ENCODE measurements around the gene USP46.

Gene USP46

DNA sequence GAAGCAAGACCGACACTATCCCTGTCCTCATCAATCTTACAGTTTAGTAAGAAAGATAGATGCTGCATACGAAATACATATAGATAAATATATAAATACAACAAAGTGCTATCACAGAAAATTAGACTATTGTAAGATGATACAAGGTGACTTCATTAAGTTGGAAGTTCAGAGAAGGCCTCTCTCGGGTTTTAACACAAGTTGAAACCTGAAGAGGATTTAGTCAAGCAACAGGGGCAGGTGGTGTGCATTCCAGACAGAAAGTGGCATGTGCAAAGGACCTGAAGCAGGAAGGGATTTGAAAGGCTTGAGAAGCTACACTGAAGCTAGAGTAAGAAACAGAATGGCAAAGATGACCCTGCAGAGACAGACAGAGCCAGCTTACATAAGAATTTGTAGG is 36.5 kb downstream of the USP46 start:
- TF ChIP-seq, protein P1, sequence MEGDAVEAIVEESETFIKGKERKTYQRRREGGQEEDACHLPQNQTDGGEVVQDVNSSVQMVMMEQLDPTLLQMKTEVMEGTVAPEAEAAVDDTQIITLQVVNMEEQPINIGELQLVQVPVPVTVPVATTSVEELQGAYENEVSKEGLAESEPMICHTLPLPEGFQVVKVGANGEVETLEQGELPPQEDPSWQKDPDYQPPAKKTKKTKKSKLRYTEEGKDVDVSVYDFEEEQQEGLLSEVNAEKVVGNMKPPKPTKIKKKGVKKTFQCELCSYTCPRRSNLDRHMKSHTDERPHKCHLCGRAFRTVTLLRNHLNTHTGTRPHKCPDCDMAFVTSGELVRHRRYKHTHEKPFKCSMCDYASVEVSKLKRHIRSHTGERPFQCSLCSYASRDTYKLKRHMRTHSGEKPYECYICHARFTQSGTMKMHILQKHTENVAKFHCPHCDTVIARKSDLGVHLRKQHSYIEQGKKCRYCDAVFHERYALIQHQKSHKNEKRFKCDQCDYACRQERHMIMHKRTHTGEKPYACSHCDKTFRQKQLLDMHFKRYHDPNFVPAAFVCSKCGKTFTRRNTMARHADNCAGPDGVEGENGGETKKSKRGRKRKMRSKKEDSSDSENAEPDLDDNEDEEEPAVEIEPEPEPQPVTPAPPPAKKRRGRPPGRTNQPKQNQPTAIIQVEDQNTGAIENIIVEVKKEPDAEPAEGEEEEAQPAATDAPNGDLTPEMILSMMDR (conservative IDR thresholded peaks at IDR 0.05): no peak
- no peak for TF ChIP-seq ZFX (IDR thresholded peaks at IDR 0.05)
- no peak overlapping the region for H3K27ac ChIP-seq

DNA sequence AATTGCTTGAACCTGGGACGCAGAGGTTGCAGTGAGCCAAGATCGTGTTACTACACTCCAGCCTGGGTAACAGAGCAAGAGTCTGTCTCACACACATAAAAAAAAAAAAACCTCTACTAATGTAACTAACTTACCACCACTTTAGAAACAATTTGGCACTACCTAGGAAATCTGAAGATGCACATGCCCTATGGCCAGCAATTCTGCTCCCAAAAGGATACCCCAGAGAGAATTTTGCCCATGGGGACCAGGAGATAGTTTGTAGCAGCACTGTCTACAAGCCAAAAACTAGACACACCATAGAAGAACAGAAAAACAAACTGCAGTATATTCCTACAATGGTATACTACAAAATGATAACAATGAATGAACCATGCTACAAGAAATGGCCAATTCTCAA is 37.5 kb downstream of the USP46 start:
- TF ChIP-seq ZFX (IDR thresholded peaks at IDR 0.05): no peak
- TF ChIP-seq, protein P1 (conservative IDR thresholded peaks at IDR 0.05): no peak
- H3K27ac ChIP-seq: no peak overlapping the region

DNA sequence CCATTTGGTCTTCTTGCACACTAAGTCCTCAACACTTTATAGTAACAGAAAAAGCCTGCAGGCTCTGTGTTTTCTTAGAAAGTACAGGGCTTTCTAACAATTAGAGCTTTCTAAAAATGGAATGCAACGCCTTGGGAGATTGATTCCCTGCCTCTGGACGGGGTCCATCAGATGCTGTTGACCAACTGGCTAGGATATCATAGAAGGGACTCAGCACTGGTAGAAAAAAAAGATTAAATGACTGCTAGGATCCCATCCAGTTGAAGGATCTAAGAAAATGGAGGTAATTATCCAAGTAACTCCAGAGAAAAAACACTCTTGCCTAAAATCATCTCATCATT is 39.5 kb downstream of the USP46 start:
- H3K27ac ChIP-seq: no peak overlapping the region
- TF ChIP-seq ZFX (IDR thresholded peaks at IDR 0.05): no peak
- TF ChIP-seq, protein P1 (conservative IDR thresholded peaks at IDR 0.05): no peak

DNA sequence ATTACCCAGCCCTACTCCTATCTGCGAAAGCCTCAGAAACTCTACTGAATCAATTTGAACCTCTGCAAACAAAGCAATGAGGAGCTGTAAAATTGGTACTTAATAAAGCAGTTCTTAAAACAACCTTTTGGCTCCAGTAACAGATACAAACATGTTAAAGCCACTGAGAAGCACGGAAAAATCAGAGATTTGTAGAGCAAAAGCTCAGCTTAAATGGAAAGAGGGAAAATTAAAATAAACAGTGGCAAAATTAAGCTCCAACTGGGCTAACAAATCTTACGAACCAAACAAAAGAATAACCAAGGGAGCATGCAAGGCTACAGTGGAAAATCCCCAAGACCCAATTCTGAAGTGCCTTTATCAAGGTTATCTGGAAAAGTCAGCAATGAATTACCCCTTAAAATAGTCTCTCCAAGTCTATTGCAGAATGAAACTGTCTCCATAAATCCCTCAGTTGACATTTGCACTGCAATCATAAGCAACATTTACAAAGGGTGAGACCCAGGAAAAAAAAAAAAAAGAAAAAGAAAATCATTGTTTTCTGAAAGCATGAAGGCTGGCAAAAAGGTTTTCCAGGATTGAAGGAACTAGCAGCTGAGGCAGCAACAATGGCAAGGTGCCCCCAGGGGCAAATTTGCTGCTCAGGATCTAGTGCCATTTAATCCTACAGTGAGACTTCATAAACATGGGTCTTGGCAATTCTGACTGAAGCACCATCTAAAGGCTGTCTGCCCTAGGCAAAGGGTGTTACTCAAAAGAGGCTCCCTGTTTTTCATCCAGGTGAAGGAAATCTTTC is 40.1 kb downstream of the USP46 start:
- no peak overlapping the region for H3K27ac ChIP-seq
- TF ChIP-seq, protein P1 (conservative IDR thresholded peaks at IDR 0.05): no peak
- no peak for TF ChIP-seq ZFX (IDR thresholded peaks at IDR 0.05)

DNA sequence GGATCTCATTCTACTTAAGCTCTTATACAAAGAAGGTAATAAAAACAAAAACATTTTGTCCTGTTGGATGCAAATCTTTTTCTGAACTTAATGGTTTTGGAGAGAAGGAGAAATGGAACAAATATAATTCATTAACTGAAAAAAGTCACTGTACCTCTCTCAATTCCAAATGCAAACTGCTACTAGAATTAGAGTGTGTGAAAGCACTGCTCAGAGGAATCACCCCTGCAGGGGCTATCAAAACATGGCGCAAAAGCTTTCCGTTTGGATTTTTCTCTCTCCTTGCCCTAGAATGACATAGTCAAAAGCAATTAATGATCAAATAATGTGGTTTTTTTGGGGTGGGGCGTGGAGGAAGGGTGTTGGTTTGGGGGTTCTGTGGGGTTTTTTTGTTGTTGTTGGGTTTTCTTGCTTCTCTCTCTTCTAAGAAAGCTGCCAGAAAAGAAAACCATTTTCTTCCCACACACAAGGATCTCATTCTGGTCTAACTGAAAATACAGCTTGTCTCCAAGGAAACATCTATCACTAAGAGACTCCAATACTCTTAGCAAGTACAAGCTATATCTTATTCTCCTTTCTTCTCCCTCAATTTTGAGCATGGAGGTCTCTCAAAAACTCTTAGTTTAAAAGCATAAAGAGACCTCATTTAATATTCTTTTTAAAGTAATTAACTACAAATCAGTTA is 41.6 kb downstream of the USP46 start:
- TF ChIP-seq ZFX (IDR thresholded peaks at IDR 0.05): no peak
- TF ChIP-seq, protein P1 (conservative IDR thresholded peaks at IDR 0.05): no peak
- H3K27ac ChIP-seq: no peak overlapping the region

DNA sequence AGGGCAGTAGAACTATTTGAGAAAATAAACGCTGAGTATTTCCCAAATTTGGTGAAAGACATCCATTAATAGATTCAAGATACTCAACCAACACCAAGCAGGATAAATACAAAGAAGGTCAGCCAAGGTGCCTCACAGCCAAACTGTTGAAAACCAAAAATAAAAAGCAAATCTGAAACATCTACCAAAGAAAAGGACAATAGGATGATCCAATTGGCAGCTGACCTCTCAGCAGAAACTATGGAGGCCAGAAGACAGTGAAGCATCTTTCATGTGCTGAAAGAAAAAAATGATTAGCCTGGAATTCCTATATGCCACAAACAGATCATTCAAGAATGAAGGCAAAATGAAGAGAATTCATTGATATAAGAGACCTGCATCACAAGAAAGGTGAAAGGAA is 44.9 kb downstream of the USP46 start:
- TF ChIP-seq, protein P1 (conservative IDR thresholded peaks at IDR 0.05): no peak
- no peak for TF ChIP-seq ZFX (IDR thresholded peaks at IDR 0.05)
- no peak overlapping the region for H3K27ac ChIP-seq

DNA sequence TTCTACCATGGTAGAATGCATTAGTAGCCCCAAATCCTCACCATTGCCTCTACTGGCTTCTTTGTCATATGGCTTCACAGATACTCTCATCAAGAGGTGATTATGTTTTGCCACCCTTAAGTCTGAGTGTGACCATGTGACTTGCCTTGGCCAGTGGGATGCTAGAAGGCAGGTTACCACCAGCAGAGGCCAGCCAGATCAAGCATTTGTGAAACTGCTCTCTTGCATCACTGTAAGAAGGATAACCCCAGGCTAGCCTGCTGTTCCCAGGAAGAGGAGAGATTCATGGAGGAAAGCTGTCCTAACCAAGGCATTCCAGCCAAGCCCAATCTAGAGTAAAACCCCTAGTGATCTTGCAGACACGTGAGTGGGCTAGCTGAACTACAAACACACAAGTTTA is 46.8 kb downstream of the USP46 start:
- TF ChIP-seq, protein P1 (conservative IDR thresholded peaks at IDR 0.05): no peak
- TF ChIP-seq ZFX (IDR thresholded peaks at IDR 0.05): no peak
- H3K27ac ChIP-seq: no peak overlapping the region
